Measurements from ENCODE around the gene SLC9A1.

Gene SLC9A1

DNA sequence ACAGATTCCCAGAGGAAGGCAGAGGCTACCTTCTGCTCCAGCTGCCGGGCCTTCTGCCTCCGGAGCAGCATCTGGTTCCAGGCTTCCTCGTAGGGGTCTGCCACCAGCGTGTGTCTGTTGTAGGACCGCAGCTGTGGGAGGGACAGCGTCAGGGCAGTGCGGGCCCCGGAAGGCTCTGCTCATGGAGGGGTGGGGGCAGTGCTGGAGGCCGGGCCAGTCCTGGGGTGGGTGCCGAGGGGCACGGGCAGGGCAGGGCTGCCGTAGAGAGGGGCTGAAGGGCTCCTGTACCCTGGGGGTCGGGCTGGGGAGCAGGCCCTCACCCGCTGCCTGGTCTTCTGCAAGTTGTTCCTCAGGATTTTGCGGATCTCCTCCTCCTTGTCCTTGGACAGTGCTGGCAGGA lies 53.2 kb downstream of the SLC9A1 start:
- DNase-seq = no peak

- no peak for DNase-seq
These were observed 53.9 kb downstream of the SLC9A1 start for GRCh38 chr1:27101054-27101491.

DNA sequence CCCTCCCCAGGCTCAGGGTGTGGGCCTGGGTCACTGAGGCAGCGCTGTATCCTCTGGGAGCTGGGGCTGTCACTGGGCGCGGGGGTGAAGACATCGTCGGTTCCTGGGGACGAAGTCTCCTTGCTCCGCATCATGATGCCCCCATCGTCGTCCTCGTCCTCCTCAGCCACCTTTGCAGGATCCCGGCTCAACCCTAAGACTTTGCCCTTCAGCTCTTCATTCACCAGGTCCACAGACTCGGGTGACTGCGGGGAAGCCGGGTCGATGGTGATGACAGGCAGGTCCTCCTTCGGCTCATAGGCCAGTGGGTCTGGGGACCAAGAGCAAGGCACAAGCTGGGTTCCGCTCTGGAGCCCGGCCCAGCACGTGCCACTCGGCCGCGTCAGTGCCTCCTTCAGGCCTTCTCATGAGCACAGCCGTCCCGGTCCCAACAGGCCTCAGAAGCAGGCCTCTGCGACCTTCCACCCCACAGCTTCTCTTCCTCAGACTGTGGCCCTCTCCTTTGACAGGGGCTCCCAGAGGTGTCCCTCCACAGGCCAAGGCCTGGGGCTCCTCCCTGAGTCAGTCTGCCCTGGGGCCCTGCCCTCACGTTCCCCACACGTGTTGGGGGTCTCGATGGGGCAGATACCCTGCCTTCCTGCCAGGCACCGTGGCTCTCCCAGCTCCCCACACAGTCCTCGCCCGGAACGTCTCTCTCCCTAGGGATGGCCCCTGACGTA lies 54.4 kb downstream of the SLC9A1 start:
- no peak for DNase-seq

- no peak for DNase-seq
These were observed 55.2 kb downstream of the SLC9A1 start for GRCh38 chr1:27099587-27100334.

- DNase-seq = no peak
These were observed 55.8 kb downstream of the SLC9A1 start for GRCh38 chr1:27099135-27099586.

GRCh38 chr1:27098431-27099134 lies 56.3 kb downstream of the SLC9A1 start:
- no peak for DNase-seq

DNA sequence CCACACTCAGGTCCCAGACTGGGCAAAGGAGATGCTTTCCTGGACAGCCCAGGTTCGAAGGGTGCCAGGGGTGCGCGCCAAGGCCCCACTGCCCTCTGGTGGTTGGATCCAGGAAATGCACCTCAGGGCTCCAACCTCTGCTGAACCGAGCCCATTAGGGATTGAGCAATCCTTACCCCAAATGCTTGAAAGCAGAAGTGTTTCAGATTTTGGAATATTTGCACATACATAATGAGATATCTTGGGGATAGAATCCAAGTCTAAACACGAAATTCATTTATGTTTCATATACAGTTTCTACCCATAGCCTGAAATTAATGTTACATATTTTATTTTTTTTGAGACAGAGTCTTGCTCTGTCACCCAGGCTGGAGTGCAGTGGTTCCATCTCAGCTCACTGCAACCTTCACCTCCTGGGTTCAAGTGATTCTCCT lies 57.4 kb downstream of the SLC9A1 start:
- peak; percentile 21 for DNase-seq

DNA sequence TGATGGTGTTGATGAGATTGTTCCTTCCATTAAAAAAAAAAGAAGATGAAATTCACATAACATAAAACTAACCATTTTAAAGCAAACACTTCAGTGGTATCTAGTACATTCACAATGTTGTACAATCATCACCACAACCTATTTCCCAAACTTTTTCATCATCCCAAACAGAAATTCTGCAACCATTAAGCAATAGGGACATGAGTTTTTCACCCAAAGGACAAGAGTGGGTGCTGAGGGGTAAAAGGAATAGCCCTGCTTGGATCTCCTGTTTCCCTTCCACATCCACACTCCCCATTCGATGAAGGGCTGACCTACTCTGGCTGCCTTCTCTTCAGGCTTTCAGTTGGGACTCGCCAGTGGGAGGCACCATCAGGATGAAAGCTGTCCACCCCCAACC lies 59.3 kb downstream of the SLC9A1 start:
- no peak for DNase-seq

DNA sequence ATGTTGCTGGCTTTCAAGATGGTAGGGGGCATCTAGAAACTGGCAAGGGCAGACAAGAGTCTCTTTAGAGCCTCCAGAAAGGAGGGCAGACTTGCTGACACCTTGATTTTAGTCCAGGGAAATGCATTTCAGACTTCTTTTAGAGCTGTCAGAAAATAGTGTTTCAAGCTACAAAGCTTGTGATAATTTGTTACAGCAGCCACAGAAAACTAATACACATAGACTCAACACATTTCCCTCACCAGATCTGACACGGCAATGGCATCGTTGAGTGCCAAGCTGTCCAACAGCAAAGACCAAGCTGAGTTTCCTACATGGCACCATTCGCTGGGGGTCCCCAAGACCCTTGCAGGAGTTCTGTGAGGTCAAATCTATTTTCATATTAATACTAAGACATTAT lies 62.0 kb downstream of the SLC9A1 start:
- DNase-seq = no peak

- DNase-seq = no peak
These were observed 64.0 kb downstream of the SLC9A1 start for GRCh38 chr1:27090911-27091310.

DNA sequence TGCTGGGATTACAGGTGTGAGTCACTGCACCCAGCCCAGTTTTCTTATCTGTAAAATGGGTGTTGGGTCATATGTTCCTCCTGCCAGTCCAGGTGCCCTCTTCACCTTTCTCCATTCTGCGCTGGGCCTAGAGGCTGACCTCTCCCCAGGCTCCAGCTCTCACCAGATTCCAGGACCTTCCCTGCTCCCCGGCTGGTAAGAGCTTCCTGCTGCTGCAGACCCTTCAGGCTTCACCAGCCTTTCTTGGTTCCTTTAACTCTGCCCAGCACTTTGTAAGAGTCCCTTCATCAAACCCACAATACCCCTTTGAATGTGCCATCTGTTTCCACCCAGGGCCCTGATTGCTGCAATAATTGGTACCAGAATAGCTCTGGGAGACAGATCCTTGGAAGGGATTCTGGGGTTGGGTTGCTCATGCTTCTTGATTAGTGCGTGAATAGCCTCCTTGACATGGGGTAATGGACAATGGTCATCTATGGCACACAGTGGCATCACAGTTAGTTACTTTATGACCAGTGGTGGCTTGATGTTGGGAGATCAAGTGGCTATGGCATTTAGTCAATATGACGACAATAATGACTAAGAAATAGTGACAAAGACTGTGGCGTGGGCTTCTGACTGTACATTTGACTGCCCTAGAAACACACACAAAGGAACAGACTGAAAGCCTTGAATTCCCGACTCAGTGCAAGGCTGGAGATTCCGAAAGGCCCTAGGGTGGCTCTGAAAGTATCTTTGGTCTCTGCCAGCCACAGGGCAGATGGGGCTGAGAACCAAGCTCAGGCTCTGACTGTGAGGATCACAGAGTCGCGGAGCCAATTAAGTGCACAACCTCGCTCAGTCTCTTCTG lies 67.3 kb downstream of the SLC9A1 start:
- no peak for DNase-seq

GRCh38 chr1:27086628-27087027 lies 68.3 kb downstream of the SLC9A1 start:
- no peak for DNase-seq

DNA sequence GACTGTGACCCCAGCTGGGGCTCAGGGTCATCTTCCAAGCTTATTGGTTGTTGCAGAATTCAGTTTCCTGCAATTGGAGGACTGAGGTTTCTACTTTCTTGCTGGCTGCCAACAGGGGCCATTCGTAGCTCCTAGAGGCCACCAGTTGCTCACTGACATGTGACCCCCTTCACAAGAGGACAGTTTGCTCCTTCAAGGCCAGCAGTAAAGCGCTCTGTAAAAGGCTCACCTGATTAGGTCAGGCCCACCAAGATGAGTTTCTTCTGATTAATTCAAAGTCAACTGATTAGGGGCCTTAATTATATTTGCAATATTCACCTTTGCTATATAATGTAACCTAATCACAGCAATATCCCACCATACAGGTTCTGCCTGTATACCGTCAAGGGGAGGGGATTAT lies 68.9 kb downstream of the SLC9A1 start:
- DNase-seq = no peak

DNA sequence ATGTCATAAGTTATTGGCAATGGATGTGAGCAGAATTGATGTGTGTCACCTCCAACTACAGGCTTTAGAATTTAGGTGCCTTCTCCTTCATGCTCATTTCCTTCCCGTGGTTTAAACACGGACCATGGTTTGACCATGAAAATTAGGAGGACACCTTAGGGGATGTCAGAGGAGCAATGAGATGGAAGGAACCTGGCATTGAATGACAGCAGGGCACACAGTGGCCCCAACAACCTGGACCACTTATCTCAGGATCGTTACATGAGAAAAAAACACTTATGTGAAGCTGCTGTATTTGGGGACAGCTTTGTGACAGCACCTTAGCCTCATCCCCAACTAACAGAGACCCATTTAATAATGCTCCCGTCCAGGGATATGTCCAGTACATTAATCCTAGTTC lies 70.8 kb downstream of the SLC9A1 start:
- DNase-seq = no peak

DNA sequence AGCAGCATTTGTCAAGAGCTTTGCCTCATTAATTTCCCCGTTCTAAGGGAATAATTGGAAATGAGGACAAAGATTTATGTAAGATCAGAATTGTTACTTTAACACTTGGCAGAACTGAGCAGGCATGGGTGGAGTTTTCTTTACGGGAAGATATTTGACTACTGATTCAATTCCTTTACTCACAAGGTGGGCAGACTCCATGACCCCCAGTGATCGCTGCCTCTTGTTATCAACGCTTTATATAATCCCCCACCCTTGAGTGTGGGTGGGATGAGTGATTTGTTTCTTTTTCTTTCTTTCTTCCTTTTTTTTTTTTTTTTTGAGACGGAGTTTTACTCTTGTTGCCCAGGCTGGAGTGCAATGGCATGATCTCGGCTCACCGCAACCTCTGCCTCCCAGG lies 77.0 kb downstream of the SLC9A1 start:
- DNase-seq = no peak

- DNase-seq = no peak
These were observed 78.1 kb downstream of the SLC9A1 start for GRCh38 chr1:27076803-27077202.

DNA sequence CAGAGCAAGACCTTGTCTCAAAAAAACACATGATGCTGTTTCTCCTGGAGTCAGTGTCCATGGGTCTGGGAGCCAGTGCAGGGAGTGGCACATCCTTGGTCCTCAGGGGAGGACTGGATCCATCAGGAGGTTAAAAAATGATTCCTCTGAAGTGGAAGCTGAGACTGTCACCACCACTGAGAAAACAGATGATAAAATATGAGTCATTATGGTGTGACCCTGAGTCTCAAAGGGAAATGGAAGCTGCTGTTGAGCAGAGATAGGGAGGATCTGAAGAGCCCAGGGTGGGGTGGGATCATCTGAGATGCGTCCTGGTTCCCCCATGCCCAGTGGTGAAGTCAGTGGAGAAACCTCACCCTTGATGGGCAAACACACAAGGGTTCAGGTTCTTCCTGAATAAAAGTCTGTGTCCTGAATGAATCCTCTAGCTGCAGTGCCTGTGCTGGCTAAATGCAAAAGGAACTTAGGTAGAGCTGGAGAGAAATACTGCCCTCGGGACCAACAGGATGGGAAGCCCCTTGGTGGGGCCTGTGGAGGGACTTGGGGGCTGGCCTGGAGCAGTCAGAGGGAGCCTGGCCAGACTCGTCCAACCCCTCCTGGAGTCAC lies 80.6 kb downstream of the SLC9A1 start:
- DNase-seq = no peak

DNA sequence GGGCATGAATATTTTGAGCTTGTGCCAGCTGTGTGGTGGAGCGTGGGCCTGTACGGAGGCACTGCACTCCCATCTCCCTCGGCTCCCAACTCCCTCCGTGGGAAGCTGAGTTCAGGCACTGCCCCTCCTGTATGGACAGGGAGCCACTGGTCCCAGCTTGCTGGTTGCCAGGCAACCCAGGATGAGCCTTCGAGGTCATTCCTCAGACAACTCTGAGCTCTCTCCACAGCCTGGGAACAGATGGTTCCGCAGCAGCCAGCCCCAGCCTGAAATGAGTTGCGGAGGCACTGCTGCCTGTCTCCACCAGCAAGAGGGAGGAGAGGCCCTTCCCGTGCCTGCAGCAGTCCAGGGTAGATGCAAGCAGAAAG lies 83.9 kb downstream of the SLC9A1 start:
- peak; percentile 77 for DNase-seq

- DNase-seq = no peak
These were observed 84.4 kb downstream of the SLC9A1 start for GRCh38 chr1:27070390-27071048.

DNA sequence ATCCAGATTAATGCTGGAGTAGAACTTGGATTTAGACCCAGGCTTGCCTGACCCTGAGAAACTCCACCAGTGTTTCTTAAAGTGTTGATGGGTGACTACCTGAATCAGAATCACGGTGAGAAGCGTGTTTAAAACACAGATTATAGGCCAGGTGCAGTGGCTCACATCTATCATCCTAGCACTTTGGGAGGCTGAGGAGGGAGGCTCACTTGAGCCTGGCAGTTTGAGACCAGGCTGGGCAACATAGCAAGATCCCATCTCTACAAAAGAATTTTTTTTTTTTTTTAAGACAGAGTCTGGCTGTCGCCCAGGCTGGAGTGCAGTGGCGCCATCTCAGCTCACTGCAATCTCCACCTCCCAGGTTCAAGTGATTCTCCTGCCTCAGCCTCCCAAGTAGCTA lies 86.0 kb downstream of the SLC9A1 start:
- no peak for DNase-seq

- no peak for DNase-seq
These were observed 88.8 kb downstream of the SLC9A1 start for GRCh38 chr1:27065999-27066630.
